ENCODE results near the gene GATAD2A. TPM values are rescaled to one million over a fixed set of nuclear protein-coding genes. Genes with fewer than 3 reads are reported as not detected.
A peak's percentile ranks its signal among the peaks of the same experiment; 100 is the strongest.

GATAD2A gene
- total and polyA plus RNA-seq, 2 donors from 2014 or later = 18.0 to 91.0 TPM

DNA sequence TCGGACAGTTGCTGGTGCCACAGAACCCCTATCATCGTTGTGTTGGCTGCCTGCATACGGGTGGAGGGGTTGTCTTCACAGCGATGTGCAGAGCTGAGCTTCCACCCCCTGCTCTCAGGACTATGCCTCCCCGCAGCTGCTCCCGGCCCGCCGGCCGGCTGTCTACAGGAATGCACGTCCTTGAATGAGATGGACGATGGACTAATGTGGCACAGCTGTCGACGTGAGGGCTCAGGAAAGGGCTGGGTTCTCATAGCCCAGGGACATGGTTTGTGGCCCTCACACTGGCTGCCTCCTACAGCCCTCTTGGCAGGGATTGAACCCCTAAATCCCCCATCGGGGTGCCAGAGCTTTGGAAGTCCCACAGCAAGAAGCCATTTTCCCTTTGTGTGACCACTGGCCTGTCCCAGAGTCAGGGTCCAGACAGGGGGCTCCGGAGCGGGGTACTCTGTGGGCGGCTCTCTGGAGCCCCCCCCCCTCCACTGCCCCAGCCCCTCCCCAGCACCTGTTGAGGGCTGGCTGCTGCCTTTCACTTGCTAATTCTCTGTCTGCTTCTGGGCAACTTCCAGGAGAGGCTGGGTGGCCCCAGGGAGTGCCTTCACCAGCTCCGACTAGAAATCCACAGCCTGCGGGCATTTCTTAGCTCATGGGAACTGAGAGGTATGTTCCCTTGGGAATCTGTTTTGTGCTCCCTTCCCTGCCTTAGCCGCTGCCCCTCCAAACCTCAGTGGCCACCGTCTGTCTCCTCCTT, 69.7 kb downstream of the GATAD2A start:
- TF ChIP-seq, protein P1, sequence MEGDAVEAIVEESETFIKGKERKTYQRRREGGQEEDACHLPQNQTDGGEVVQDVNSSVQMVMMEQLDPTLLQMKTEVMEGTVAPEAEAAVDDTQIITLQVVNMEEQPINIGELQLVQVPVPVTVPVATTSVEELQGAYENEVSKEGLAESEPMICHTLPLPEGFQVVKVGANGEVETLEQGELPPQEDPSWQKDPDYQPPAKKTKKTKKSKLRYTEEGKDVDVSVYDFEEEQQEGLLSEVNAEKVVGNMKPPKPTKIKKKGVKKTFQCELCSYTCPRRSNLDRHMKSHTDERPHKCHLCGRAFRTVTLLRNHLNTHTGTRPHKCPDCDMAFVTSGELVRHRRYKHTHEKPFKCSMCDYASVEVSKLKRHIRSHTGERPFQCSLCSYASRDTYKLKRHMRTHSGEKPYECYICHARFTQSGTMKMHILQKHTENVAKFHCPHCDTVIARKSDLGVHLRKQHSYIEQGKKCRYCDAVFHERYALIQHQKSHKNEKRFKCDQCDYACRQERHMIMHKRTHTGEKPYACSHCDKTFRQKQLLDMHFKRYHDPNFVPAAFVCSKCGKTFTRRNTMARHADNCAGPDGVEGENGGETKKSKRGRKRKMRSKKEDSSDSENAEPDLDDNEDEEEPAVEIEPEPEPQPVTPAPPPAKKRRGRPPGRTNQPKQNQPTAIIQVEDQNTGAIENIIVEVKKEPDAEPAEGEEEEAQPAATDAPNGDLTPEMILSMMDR (IDR thresholded peaks at IDR 0.05; ENCODE audit: borderline replicate concordance, extremely low read depth, insufficient read depth) = no peak
- peaks cover 2 to 11% (median 9%) of the 10 kb centered on the region in 3 donors for H3K36me3 ChIP-seq (ENCODE audit: control insufficient read depth in 2 of 3, insufficient read depth in 3 of 3, low read length in 3 of 3)
- peaks cover 0 to 8% (median 5%) of the 10 kb centered on the region in 3 donors for H3K4me1 ChIP-seq (ENCODE audit: control insufficient read depth in 2 of 3, insufficient read depth in 2 of 3, low read depth in 1 of 3, low read length in 3 of 3)
- no peak overlapping the region for H3K27ac ChIP-seq (ENCODE audit: low read depth in 2 of 2, low read length in 2 of 2)
- DNase-seq = peak in 2 of 5 donors; percentile 26 to 59
- H3K9ac ChIP-seq (ENCODE audit: low read length in 3 of 3) = no peak overlapping the region
- H3K4me3 ChIP-seq (ENCODE audit: low read length in 3 of 3) = no peak overlapping the region
- no peaks in the 10 kb centered on the region for H3K9me3 ChIP-seq (ENCODE audit: control insufficient read depth in 2 of 3, insufficient read depth in 1 of 3, low read length in 3 of 3)
- FAIRE-seq = no peak
- intact Hi-C loops (cut with DNase I) = no loop called here
- no peaks in the 10 kb centered on the region for H3K27me3 ChIP-seq (ENCODE audit: control insufficient read depth, insufficient read depth, low read length)

DNA sequence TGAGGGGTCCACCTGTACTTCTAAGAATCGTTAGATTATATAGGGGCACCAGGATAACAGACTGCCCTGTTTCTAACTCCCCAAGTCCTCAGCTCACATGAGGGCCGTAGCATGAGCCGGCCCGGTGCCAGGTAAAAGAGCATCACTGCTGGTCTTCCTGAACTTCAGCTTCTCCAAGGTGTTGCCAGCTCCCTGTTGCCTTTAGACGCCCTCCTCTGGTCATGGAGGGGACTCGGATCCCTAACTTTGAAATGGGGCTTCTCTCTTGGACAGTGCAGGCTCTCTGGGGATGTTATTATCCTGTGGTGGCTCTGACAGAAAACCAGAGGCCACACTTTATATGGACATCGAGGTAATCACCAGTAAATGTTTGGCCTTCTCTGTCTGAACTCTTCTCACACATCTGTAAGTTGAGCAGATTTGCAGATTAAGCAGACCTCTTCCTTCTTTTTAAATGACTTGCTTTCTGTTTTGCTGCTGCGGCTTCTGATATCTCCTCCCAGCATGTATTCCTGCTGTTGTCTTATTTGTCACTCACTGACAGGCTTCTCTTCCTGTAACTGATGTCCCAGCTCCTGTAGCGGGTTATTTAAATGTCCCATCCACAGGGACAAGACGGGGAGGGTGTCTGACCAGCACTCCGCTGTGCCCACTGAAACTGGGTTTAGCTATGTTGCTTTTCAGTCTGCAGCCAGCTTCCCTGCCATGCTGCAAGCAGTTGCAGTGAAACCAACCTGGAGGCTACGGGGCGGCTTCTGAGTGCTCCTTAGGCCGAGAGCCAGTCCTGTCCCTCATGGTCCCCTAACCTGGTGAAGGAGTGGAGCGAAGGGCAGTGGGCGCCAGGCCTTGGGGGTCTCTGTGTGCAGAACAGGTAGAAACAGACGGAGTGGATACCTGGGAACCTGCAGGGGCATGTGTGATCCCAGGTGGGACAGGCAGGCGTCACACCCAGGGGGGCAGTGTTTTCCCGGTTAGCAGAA, 70.7 kb downstream of the GATAD2A start:
- FAIRE-seq = no peak

DNA sequence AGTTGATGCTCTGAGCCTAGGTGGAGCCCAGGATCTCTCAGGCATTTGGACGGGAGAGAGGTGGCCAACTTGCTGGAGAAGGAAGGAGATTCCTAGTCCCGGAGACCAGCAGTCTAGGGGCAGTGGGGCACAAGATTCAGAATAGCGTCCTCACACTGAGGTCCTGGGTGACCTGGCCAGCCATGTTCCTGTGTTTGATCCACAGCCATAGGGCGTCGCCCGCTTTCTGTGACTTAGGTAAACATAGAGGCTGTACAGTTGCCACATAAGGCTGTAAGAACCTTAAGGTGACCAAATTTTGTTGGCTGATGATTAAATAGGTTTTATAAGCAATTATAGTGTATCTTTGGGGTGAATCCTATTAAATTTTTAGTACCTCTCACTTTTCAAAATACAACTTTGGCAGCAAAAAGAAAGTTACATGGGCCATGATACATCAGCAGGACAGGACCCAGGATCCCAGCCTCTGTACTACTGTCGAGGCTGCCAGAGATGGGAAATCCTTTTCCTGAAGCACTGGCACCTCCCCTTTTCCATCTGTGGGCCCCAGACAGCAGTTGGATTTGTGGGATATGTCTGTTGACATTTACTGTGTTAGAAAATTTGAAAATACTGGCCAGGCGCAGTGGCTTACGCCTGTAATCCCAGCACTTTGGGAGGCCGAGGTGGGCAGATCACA, 72.4 kb downstream of the GATAD2A start:
- Histone ChIP-seq H3K9ac (ENCODE audit: low read length in 3 of 3) (no peak overlapping the region), H3K27me3 (ENCODE audit: control insufficient read depth, insufficient read depth, low read length) (no peaks in the 10 kb centered on the region), H3K27ac (ENCODE audit: low read depth in 2 of 2, low read length in 2 of 2) (no peak overlapping the region), H3K36me3 (ENCODE audit: control insufficient read depth in 2 of 3, insufficient read depth in 3 of 3, low read length in 3 of 3) (peaks cover under 1 to 14% (median 7%) of the 10 kb centered on the region in 3 donors), H3K9me3 (ENCODE audit: control insufficient read depth in 2 of 3, insufficient read depth in 1 of 3, low read length in 3 of 3) (no peaks in the 10 kb centered on the region), H3K4me3 (ENCODE audit: low read length in 3 of 3) (no peak overlapping the region), H3K4me1 (ENCODE audit: control insufficient read depth in 2 of 3, insufficient read depth in 2 of 3, low read depth in 1 of 3, low read length in 3 of 3) (peaks cover 0 to 5% (median 5%) of the 10 kb centered on the region in 3 donors)
- TF ChIP-seq, protein P1 (IDR thresholded peaks at IDR 0.05; ENCODE audit: borderline replicate concordance, extremely low read depth, insufficient read depth) = no peak
- intact Hi-C loops (cut with DNase I) = no loop called here
- DNase-seq (peak in 1 of 5 donors; percentile 34), FAIRE-seq (no peak)

More for the DNA sequence above, 70.7 kb downstream of the GATAD2A start:
- H3K27ac ChIP-seq (ENCODE audit: low read depth in 2 of 2, low read length in 2 of 2) = no peak overlapping the region
- intact Hi-C loops (cut with DNase I) = no loop called here
- peaks cover 2 to 19% (median 11%) of the 10 kb centered on the region in 3 donors for H3K36me3 ChIP-seq (ENCODE audit: control insufficient read depth in 2 of 3, insufficient read depth in 3 of 3, low read length in 3 of 3)
- H3K9me3 ChIP-seq (ENCODE audit: control insufficient read depth in 2 of 3, insufficient read depth in 1 of 3, low read length in 3 of 3) = no peaks in the 10 kb centered on the region
- H3K4me3 ChIP-seq (ENCODE audit: low read length in 3 of 3) = no peak overlapping the region
- H3K9ac ChIP-seq (ENCODE audit: low read length in 3 of 3) = peak overlapping the region in 1 of 3 donors; percentile 14
- H3K4me1 ChIP-seq (ENCODE audit: control insufficient read depth in 2 of 3, insufficient read depth in 2 of 3, low read depth in 1 of 3, low read length in 3 of 3) = peaks cover 0 to 8% (median 5%) of the 10 kb centered on the region in 3 donors
- H3K27me3 ChIP-seq (ENCODE audit: control insufficient read depth, insufficient read depth, low read length) = no peaks in the 10 kb centered on the region
- TF ChIP-seq, protein P1 (IDR thresholded peaks at IDR 0.05; ENCODE audit: borderline replicate concordance, extremely low read depth, insufficient read depth) = peak; percentile 26
- peak in 2 of 5 donors; percentile 32 to 57 for DNase-seq

All from kidney (tissue), 14 donors.